ENCODE data around the gene SCARB1.

DNA sequence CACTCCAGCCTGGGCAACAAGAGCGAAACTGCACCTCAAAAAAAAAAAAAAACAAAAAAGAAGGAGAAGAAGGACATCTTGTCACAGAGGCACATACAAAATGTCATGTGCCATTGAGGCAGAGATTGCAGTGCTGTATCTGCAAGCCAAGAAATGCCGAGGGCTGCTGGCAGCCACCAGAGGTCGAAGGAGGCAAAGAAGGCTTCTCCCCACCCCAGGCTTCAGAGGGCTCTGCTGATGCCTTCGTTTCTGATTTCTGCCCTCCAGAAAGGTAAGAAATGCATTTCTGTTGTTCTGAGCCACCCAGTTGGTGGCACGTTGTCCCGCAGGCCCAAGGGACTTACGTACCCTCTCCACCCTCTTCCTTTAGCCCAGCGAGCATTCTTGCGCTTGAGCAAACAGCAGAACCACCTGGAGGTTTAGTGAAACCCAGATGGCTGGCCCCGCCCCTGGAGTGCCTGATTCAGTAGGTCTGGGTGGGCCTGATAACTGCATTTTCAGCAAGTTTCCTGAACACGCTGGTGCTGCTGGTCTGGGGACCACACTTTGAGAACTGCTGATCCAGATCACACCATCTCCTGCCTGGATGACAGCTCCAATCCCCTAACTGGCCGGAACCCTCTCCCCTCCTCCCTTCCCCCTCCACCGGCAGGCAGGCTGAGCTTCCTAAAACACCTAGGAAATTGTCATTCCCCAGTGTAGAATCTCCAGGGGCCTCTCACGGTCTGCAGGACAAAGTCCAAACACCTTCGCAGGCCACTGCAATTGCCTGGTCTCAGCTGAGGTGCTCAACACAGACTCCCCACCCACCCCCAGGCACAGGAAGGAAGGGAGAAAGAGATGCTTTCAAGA, 21.1 kb upstream of the SCARB1 start:
- TF ChIP-seq, protein P1, sequence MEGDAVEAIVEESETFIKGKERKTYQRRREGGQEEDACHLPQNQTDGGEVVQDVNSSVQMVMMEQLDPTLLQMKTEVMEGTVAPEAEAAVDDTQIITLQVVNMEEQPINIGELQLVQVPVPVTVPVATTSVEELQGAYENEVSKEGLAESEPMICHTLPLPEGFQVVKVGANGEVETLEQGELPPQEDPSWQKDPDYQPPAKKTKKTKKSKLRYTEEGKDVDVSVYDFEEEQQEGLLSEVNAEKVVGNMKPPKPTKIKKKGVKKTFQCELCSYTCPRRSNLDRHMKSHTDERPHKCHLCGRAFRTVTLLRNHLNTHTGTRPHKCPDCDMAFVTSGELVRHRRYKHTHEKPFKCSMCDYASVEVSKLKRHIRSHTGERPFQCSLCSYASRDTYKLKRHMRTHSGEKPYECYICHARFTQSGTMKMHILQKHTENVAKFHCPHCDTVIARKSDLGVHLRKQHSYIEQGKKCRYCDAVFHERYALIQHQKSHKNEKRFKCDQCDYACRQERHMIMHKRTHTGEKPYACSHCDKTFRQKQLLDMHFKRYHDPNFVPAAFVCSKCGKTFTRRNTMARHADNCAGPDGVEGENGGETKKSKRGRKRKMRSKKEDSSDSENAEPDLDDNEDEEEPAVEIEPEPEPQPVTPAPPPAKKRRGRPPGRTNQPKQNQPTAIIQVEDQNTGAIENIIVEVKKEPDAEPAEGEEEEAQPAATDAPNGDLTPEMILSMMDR (conservative IDR thresholded peaks at IDR 0.05 in 1 of 2, IDR thresholded peaks at IDR 0.05 in 1 of 2; ENCODE audit: low read depth in 1 of 2, low read length in 2 of 2) = no peak
- no peak for TF ChIP-seq EZH2 (IDR thresholded peaks at IDR 0.05; ENCODE audit: low read length, missing control alignments)
